Adrenal gland (tissue), 12 donors: Measurements from ENCODE around the gene ALG12. TPM values are rescaled to one million over a fixed set of nuclear protein-coding genes. Genes with fewer than 3 reads are reported as not detected.

ENCODE experiments used
- DNase-seq, 7 donors: peaks; one replicate each; pipeline ENCODE4 v3.0.0-alpha.2; 2019 to 2020
- H3K27ac ChIP-seq, 5 donors: fragments of 200-600 bp; sonication (generic) in 4 of 5; 1 replicate in 3 of 5; 2 replicates in 2 of 5; pipeline versions ENCODE4 v1.5.1 to v1.8.0; 2016 to 2020; ENCODE audit warnings: mild to moderate bottlenecking in 1 of 5
- H3K27me3 ChIP-seq: fragments of 200-600 bp; 2 replicates; pipeline ENCODE4 v1.8.0; 2021
- H3K36me3 ChIP-seq, 2 donors: fragments of 200-600 bp; replicated peaks in 1 of 2; 1 replicate in 1 of 2; 2 replicates in 1 of 2; pipeline versions ENCODE4 v1.5.1 to v1.8.0; 2018 to 2022
- H3K4me1 ChIP-seq, 2 donors: fragments of 200-600 bp; replicated peaks in 1 of 2; 1 replicate in 1 of 2; 2 replicates in 1 of 2; pipeline versions ENCODE4 v1.5.1 to v1.8.0; 2018 to 2021
- H3K4me3 ChIP-seq, 4 donors: fragments of 200-600 bp; sonication (generic) in 3 of 4; one replicate each; pipeline ENCODE4 v1.5.1; 2016 to 2018
- H3K9me3 ChIP-seq, 3 donors: fragments of 200-600 bp; sonication (generic) in 1 of 3; replicated peaks in 1 of 3; 1 replicate in 2 of 3; 2 replicates in 1 of 3; pipeline versions ENCODE4 v1.5.1 to v1.8.0; 2016 to 2021
- POLR2A ChIP-seq, 2 donors: fragments of 450-650 bp; IDR thresholded peaks; one replicate each; pipeline ENCODE4 v1.6.1; 2017; ENCODE audit warnings: antibody characterized with exemption in 2 of 2, mild to moderate bottlenecking in 2 of 2, moderate library complexity in 1 of 2
- WGBS, 4 donors: extraction: QIAGEN DNeasy Blood & Tissue Kit in 2 of 4; methylation state at CpG; one replicate each; pipeline versions ENCODE4 v1.1.5 to v1.1.7; 2013 to 2017; 5-methylcytosine and 5-hydroxymethylcytosine counted together
- intact Hi-C, 2 donors: fragments of 100-400 bp; cut with DNase I; formaldehyde crosslinking; loops; one replicate each; pipeline versions ENCODE4 v1.14.1 to v1.15.0; 2022 to 2023
- polyA plus RNA-seq, 3 donors: library from polyadenylated mRNA; stranded (reverse); fragments of 200-250 nt in 2 of 3; fragments of 350-450 nt in 1 of 3; fragmentation: Illumina TruSeq in 1 of 3; extraction: RNeasy Lipid Tissue Mini Kit (QIAGEN cat#74804) in 1 of 3; gene quantifications; one replicate each; pipeline ENCODE4 v1.2.3, GENCODE V29; 2013 to 2014
- total RNA-seq, 9 donors: library from RNA; depleted of rRNA in 4 of 9; stranded (reverse); fragments of >200 nt in 4 of 9; fragments of 120-200 nt in 1 of 9; fragmentation: NEBNext Ultra II Directional in 1 of 9; extraction: Animal tissue kit (Norgen Biotek cat#: 25700) in 1 of 9; gene quantifications; one replicate each; pipeline versions ENCODE4 v1.1.0 to v1.2.4, GENCODE V29; 2013 to 2023
- TF ChIP-seq, protein P1 (sequence below), 6 experiments: fragments of 450-650 bp in 4 of 6; fragments of 200-600 bp in 2 of 6; sonication (generic) in 1 of 6; IDR thresholded peaks; 1 replicate in 5 of 6; 2 replicates in 1 of 6; pipeline versions ENCODE4 v1.5.1 to v1.8.0; 2016 to 2021; ENCODE audit warnings: antibody characterized with exemption in 6 of 6, mild to moderate bottlenecking in 2 of 6, moderate library complexity in 1 of 6
- donor health status: healthy with polysubstance abuse.
- donor health status: Bipolar disorder and iron deficiency.
- donor health status: DM: yes; HTN: yes; CAD: no.
- donor health status: DM: no; HTN: no; CAD: no.
- donor health status: DM: no; HTN: no; CAD: no.
- donor health status: DM: yes; HTN: yes; CAD: no.

Gene ALG12
- total and polyA plus RNA-seq, 12 donors = 6.4 to 33.6 (median 18.9) TPM

DNA sequence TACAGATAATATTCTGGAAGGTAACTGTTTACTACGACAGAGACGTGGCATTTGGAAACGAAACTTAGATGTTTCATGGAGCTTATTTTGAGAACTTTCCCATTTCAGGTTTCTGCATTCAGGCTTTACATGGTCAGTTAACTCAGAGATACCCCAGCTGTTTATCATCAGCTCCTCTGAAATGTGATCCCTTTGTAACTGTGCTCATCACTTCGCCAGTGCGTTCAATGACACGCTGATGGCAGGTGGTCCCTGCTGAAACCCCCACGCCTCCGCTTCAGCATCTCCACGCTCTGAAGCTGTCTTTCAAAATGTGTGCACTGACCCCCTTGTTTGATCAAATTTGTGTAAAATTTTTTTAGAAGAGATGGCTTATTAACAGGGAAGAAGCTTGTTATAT lies 30.5 kb downstream of the ALG12 start:
- TF ChIP-seq, protein P1, sequence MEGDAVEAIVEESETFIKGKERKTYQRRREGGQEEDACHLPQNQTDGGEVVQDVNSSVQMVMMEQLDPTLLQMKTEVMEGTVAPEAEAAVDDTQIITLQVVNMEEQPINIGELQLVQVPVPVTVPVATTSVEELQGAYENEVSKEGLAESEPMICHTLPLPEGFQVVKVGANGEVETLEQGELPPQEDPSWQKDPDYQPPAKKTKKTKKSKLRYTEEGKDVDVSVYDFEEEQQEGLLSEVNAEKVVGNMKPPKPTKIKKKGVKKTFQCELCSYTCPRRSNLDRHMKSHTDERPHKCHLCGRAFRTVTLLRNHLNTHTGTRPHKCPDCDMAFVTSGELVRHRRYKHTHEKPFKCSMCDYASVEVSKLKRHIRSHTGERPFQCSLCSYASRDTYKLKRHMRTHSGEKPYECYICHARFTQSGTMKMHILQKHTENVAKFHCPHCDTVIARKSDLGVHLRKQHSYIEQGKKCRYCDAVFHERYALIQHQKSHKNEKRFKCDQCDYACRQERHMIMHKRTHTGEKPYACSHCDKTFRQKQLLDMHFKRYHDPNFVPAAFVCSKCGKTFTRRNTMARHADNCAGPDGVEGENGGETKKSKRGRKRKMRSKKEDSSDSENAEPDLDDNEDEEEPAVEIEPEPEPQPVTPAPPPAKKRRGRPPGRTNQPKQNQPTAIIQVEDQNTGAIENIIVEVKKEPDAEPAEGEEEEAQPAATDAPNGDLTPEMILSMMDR (IDR thresholded peaks at IDR 0.05) = no peak
- TF ChIP-seq POLR2A (IDR thresholded peaks at IDR 0.05) = no peak
- DNase-seq = no peak

DNA sequence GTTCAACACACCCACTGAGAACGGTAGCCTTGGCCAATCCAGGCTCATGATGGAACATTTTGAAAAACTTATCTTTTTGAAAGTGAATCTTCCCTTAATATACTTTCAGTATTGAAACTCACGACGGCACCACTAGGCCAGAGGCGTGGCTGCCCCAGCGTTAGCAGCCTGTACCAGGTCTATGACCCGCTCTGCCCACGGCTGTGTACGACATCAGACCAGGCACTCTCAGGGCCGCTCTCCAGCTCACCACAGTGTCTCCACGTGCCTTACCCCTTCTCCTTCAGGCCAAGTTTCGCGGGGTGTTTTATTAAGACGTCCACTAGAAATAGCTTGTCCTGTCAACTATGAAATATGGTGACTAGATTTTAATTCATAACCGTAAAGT lies 31.2 kb downstream of the ALG12 start:
- WGBS, 4 donors = 93 to 96% (median 95%) methylated on average over 14 of the region's 14 CpGs
- H3K36me3 ChIP-seq = peaks cover 0 to 12% of the 10 kb centered on the region in 2 donors
- no peaks in the 10 kb centered on the region for H3K27me3 ChIP-seq
- intact Hi-C loops = no loop called here
- no peak overlapping the region for H3K4me3 ChIP-seq
- no peak for DNase-seq
- no peaks in the 10 kb centered on the region for H3K4me1 ChIP-seq
- no peak overlapping the region for H3K27ac ChIP-seq
- no peak for TF ChIP-seq POLR2A (IDR thresholded peaks at IDR 0.05)
- TF ChIP-seq, protein P1 (IDR thresholded peaks at IDR 0.05) = no peak
- no peaks in the 10 kb centered on the region for H3K9me3 ChIP-seq

More for the DNA sequence above, 30.5 kb downstream of the ALG12 start:
- Histone ChIP-seq H3K36me3 (peaks cover 0 to 12% of the 10 kb centered on the region in 2 donors), H3K27ac (no peak overlapping the region), H3K27me3 (no peaks in the 10 kb centered on the region), H3K4me3 (no peak overlapping the region), H3K9me3 (no peaks in the 10 kb centered on the region), H3K4me1 (no peaks in the 10 kb centered on the region)
- WGBS, 4 donors = 93 to 96% (median 95%) methylated on average over 9 of the region's 9 CpGs
- intact Hi-C loops = no loop called here

DNA sequence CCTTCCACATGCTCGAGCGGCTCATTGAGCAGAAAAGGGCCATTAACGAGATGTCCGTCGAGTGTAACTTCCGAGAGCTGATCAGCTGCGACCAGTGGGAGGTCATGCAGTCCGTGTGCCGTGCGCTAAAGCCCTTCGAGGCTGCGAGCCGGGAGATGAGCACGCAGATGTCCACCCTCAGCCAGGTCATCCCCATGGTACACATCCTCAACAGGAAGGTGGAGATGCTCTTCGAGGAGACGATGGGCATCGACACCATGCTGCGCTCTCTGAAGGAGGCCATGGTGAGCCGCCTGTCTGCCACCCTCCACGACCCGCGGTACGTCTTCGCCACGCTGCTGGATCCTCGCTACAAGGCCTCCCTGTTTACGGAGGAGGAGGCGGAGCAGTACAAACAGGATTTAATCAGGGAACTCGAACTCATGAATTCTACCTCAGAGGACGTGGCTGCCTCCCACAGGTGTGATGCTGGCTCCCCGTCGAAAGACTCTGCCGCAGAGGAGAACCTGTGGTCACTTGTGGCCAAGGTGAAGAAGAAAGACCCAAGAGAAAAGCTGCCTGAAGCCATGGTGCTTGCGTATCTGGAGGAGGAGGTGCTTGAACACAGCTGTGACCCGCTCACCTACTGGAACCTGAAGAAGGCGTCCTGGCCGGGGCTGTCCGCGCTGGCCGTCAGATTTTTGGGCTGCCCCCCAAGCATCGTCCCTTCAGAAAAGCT lies 31.7 kb downstream of the ALG12 start:
- intact Hi-C loops = no loop called here
- TF ChIP-seq, protein P1 (IDR thresholded peaks at IDR 0.05) = no peak
- no peak for TF ChIP-seq POLR2A (IDR thresholded peaks at IDR 0.05)
- DNase-seq = no peak

DNA sequence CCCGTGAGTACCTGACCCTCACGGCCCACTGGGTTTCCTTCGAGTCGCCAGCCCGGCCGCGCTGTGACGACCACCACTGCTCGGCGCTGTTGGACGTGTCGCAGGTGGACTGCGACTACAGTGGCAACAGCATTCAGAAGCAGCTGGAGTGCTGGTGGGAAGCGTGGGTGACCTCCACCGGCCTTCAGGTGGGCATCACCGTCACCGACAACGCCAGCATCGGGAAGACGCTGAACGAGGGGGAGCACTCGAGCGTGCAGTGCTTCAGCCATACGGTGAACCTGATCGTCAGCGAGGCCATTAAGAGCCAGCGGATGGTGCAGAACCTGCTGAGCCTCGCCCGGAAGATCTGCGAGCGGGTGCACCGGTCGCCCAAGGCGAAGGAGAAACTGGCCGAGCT lies 32.4 kb downstream of the ALG12 start:
- Histone ChIP-seq H3K9me3 (no peaks in the 10 kb centered on the region), H3K4me1 (no peaks in the 10 kb centered on the region), H3K36me3 (peaks cover 0 to 12% of the 10 kb centered on the region in 2 donors), H3K27me3 (no peaks in the 10 kb centered on the region), H3K4me3 (no peak overlapping the region), H3K27ac (no peak overlapping the region)
- TF ChIP-seq, protein P1 (IDR thresholded peaks at IDR 0.05) = no peak
- no peak for TF ChIP-seq POLR2A (IDR thresholded peaks at IDR 0.05)
- 98 to 99% (median 98%) methylated on average over 26 to 35 of the region's 35 CpGs for WGBS, 4 donors
- intact Hi-C loops = no loop called here
- no peak for DNase-seq

More for the DNA sequence above, 31.7 kb downstream of the ALG12 start:
- no peaks in the 10 kb centered on the region for H3K4me1 ChIP-seq
- WGBS, 4 donors = 97 to 98% (median 98%) methylated on average over 37 to 41 of the region's 41 CpGs
- no peak overlapping the region for H3K4me3 ChIP-seq
- no peaks in the 10 kb centered on the region for H3K27me3 ChIP-seq
- peaks cover 0 to 12% of the 10 kb centered on the region in 2 donors for H3K36me3 ChIP-seq
- no peak overlapping the region for H3K27ac ChIP-seq
- H3K9me3 ChIP-seq = no peaks in the 10 kb centered on the region
